ENCODE measurements around the gene ZNRD2. TPM values are rescaled to one million over a fixed set of nuclear protein-coding genes. Genes with fewer than 3 reads are reported as not detected.

ZNRD2 gene
- total and polyA plus RNA-seq, 2 of the 8 experiments (the other 6 are each of a cell fraction or from before 2014, with no cell fraction given) = 53.4 to 125 TPM

DNA sequence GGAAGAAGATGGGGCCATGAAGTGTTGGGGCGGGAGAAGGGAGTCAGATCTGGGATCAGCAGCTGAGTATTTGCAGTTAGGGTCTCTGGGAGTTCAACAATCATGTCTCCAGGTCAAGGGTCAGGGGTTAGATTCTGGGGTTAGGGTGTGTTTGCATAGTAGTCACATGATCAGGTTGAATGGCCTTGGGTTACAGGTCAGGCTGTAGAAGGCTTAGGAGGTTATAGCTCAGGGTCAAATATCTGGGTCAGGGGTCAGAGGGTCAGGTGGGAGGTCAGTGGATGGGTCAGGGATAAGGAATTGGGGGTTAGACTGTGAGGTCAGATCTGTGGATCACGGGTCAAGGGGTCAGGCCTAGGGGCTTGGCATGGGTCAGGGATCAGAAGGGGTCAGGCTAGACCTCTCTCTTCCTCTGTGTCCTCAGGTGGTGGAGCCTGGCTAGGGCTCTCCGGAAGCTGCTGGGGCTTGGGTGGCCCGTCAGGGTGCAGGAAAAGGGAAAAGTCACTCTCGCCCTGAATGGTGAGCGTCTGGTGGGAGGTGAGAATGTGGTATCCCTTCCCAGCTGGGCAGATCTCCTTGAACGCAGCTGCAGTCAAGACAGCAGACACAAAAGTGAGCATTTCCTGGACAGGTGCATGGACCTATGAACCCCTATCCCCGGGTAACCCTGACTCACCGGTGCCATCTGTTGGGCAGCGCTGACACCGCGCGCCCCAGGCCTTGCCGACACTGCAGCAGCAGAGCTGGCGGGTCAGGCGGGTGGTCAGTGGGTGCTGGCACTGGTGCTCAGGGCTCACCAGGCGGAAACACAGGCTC, 18.5 kb upstream of the ZNRD2 start (continued):
- TF ChIP-seq TAF7 (optimal IDR thresholded peaks at IDR 0.05; ENCODE audit: borderline replicate concordance, low read depth, low read length) (no peak), GABPA (IDR thresholded peaks at IDR 0.05; ENCODE audit: borderline replicate concordance, insufficient read depth, low read length) (0 out of 2 replicates have a peak, but pooled peaks have one; percentile 33), EGR1 (IDR thresholded peaks at IDR 0.05; ENCODE audit: borderline replicate concordance, low read depth, low read length) (no peak), POLR2A (IDR thresholded peaks at IDR 0.05; ENCODE audit: control extremely low read depth in 1 of 2, low read depth in 2 of 2, low read length in 2 of 2) (no peak), CREB1 (IDR thresholded peaks at IDR 0.05) (peak; percentile 67; the same call in 1 of the 2 replicates), TCF12 (IDR thresholded peaks at IDR 0.05; ENCODE audit: low read depth, low read length) (no peak), RXRA (IDR thresholded peaks at IDR 0.05; ENCODE audit: insufficient read depth, low read depth, low read length) (peak; percentile 87)
- TF ChIP-seq, protein P1, sequence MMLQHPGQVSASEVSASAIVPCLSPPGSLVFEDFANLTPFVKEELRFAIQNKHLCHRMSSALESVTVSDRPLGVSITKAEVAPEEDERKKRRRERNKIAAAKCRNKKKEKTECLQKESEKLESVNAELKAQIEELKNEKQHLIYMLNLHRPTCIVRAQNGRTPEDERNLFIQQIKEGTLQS (IDR thresholded peaks at IDR 0.05; ENCODE audit: insufficient read depth, low read depth, low read length) = no peak
